Right ventricle myocardium superior (tissue), 1 donor: Measurements from ENCODE around the gene CLHC1. TPM values are rescaled to one million over a fixed set of nuclear protein-coding genes. Genes with fewer than 3 reads are reported as not detected.
"Not testable (repeated sequence)": the region's sequence is repeated elsewhere in the genome, so short reads cannot be mapped to it uniquely, and the experiment has no call there.

ENCODE experiments used
- ATAC-seq: fragments of 200-7000 bp; cut with Tn5 transposase; one replicate; pipeline ENCODE4 v1.9.1; 2020; ENCODE audit warnings: mild to moderate bottlenecking; ENCODE audit not compliant: poor library complexity
- DNase-seq: peaks from one replicate; pipeline ENCODE4 v3.0.0-alpha.2; 2020
- intact Hi-C: fragments of 100-400 bp; cut with DNase I; formaldehyde crosslinking; loops from one replicate; pipeline ENCODE4 v1.11.2; 2022
- long read RNA-seq: library from polyadenylated mRNA; unstranded; transcript quantifications from one replicate; pipeline ENCODE4 v2.0.0, GENCODE V29; 2021
- total RNA-seq: library from RNA; stranded (reverse); fragmentation: NEBNext Ultra II Directional; extraction: Animal tissue kit (Norgen Biotek cat#: 25700); gene quantifications from one replicate; pipeline ENCODE4 v1.2.1, GENCODE V29; 2021
- donor health status: DM: no; HTN: yes; CAD: no; lungs with severe emphysema.

The CLHC1 gene
- total RNA-seq: 5.6 TPM
- long read RNA-seq, partial matches to known transcripts: 0 of 3 reads
- long read RNA-seq, other reads (novel, unspliced or antisense): 3 of 3 reads

DNA sequence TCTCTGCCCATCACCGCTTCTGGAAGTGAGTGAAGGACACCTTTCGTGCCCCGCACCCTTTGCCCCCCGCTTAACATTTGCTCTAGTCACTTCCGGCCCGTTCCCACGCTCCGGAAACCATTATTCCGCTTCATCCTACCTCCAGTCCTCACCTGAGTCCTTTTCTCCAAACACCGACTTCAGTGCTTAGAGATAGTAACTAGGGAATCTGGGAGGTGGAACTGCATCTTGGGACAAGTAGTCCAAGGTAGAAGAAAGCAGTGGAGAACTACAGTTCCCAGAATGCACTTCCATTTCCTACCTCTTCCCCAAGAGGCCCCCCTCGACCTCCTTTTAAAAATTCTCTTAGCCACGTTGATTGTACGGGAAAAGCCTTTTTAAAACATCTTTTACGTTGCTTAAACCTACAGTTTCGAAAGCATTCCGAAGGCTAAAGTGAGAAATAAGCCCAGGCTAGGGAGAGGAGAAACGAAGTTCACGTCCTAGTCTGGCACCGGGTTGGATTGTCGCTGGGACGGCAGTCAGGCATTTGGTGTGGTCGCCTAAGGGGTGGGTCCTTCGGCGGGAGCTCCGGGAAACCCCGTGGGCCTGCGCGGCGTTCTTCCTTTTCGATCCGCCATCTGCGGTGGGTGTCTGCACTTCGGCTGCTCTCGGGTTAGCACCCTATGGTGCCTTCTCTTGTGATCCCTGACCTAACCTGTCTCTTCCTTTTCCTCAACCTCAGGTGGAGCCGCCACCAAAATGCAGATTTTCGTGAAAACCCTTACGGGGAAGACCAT is at the start of gene CLHC1, which contains the start of gene RPS27A:
CLHC1 (minus strand) TSS at position 210 of the 779 bp plus-strand sequence. CDS start 9,882 bp downstream, outside the sequence.
RPS27A (plus strand) TSS at position 605 of the 779 bp plus-strand sequence; CDS start at position 742, 137 bp downstream.
- intact Hi-C loops: no loop called here
- peak; percentile 97 for ATAC-seq
- peak; percentile 94 for DNase-seq

GRCh38 chr2:55280851-55281546 is 48.9 kb upstream of the CLHC1 start:
- ATAC-seq, DNase-seq, intact Hi-C loops: not testable (repeated sequence)

DNA sequence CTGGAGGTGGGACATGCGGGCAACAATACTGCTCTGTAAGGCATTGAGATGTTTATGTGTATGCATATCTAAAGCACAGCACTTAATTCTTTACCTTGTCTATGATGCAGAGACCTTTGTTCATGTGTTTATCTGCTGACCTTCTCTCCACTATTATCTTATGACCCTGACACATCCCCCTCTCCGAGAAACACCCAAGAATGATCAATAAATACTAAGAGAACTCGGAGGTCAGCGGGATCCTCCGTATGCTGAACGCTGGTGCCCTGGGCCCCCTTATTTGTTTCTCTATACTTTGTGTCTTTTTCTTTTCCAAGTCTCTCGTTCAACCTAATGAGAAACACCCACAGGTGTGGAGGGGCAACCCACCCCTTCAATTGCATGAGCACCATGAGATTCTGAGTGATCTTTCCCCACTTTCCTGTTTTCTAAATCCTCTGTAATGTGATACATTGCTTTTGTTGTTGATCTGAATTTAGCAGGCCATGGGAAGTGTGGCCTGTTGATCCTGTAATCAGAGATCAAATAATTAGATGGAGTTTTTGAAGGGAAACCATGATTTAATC is 47.8 kb upstream of the CLHC1 start:
- ATAC-seq, DNase-seq, intact Hi-C loops: not testable (repeated sequence)

DNA sequence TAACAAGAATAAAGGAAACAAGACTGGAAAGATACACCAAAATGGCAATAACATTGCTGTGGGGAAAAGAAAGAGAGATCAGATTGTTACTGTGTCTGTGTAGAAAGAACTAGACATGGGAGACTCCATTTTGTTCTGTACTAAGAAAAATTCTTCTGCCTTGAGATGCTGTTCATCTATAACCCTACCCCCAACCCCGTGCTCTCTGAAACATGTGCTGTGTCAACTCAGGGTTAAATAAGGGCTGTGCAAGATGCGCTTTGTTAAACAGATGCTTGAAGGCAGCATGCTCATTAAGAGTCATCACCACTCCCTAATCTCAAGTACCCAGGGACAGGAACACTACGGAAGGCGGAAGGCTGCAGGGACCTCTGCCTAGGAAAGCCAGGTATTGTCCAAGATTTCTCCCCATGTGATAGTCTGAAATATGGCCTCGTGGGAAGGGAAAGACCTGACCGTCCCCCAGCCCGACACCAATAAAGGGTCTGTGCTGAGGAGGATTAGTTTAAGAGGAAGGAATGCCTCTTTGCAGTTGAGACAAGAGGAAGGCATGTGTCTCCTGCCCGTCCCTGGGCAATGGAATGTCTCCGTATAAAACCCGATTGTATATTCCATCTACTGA is 47.2 kb upstream of the CLHC1 start:
- ATAC-seq, DNase-seq, intact Hi-C loops: not testable (repeated sequence)

DNA sequence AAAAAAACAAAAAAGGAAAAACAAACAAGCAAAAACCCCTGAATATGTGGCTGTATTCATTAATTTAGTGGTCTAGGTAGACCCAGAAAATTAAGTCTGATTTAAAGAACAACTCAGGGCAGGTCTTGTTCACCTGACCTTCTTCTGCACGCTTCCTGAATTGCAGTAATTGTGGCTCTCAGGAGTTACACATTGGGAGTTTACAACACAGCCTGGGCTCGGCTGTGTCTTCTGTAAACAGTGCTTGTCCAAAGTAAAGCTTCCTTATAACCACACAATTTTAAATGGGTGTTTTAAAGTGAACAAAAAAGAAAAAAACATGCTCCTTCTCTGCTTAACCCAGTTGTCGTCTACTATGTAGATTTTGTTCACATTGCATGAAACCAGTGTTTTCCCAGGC is 45.2 kb upstream of the CLHC1 start:
- ATAC-seq (no peak), DNase-seq (no peak)
- intact Hi-C loops: no loop called here

GRCh38 chr2:55274346-55274745 is 42.3 kb upstream of the CLHC1 start:
- ATAC-seq, intact Hi-C loops, DNase-seq: not testable (repeated sequence)

GRCh38 chr2:55269645-55269990 is 37.5 kb upstream of the CLHC1 start:
- intact Hi-C loops: no loop called here
- no peak for DNase-seq
- peak; percentile 34 for ATAC-seq

GRCh38 chr2:55268907-55269644 is 37.0 kb upstream of the CLHC1 start, which contains the start of gene MTIF2:
TSS of gene MTIF2 (minus strand) at chr2:55269231. CDS start at chr2:55263858, 5,373 bp downstream.
- DNase-seq (peak; percentile 97), ATAC-seq (peak; percentile 100)
- intact Hi-C loops: no loop called here

DNA sequence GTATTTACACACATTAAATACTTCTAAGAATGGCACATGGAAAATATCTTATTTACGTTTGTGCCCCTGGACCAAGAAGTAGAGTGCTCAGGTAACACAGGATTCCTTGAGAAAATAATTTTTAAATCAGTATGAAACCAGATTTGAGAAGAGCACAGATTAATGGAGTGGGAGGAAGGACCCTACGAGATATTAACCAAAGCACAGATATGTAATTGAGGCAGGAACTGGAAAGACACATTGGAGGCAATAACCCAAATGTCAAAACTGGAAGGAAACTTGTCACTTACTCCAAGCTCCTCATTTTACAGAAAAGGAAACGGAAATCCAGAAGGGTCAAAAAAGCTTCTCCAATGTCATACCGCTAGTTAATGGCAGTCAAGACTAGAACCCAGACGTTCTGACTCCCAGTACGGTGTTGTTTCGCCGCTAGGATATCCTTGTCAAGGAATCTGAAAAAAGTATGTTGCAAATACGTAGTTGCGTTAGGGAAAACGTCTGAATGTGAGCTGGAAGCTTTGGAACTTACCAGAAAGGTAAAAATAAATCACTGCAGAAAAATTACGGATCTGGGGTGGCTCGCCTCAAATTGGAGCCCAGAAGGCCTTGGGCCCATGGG is 36.3 kb upstream of the CLHC1 start:
- DNase-seq (no peak), ATAC-seq (peak; percentile 5)
- intact Hi-C loops: no loop called here

GRCh38 chr2:55259586-55259985 is 27.5 kb upstream of the CLHC1 start:
- DNase-seq, ATAC-seq, intact Hi-C loops: not testable (repeated sequence)

DNA sequence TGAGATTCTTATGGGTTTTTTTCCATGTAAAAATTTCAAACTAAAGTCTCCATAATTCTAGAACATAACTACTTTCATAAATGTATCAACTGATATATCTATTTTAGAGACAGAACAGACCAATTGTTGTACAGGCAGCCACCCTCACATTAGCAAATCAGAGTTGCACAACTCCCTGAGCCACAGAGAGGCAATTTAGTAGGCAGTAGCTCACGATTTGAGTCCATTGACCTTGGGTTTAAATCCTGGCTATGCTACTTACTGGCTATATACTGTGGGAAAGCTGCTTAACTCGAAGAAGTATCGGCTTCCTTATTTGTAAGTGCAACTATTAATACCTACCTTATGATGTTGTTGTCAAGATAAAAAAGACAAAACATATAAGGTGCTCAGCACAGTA is 20.7 kb upstream of the CLHC1 start:
- DNase-seq (no peak), ATAC-seq (no peak)
- intact Hi-C loops: no loop called here

DNA sequence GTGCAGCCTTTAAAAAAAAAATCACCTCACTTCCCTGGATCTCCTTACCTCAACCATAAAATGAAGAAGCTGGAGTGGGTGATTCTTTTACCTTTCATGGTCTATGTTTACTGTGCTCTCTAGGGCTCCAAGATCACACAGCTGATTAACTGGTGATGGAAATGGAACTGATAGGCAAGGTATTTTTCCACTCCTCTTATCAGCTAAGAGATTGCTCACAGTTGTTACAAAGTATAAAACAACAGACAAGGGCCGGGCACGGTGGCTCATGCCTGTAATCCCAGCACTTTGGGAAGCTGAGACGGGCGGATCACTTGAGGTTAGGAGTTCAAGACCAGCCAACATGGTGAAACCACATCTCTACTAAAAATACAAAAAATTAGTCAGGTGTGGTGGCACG is 14.9 kb upstream of the CLHC1 start:
- ATAC-seq (no peak), DNase-seq (no peak)
- intact Hi-C loops: no loop called here

DNA sequence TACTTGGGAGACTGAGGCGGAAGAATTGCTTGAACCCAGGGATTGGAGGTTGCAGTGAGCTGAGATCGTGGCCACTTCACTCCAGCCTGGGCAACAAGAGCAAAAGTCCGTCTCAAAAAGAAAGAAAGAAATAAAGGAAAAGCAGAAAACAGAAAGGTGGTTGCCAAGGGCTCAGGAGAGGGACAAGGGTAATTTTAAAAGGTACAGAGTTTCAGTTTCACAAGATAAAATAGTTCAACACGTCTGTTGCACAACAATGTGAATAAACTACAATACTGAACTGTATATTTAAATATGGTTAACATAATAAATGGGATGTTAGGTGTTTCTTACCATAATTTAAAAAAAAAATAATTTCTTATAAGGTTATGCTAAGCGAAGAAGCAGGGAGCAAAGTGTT is 13.3 kb upstream of the CLHC1 start:
- ATAC-seq (no peak), DNase-seq (no peak)
- intact Hi-C loops: no loop called here

- ATAC-seq (no peak), DNase-seq (no peak)
- intact Hi-C loops: no loop called here
Observed at GRCh38 chr2:55242617-55243016, 10.5 kb upstream of the CLHC1 start.

GRCh38 chr2:55241582-55241981 is 9.5 kb upstream of the CLHC1 start:
- ATAC-seq, intact Hi-C loops, DNase-seq: not testable (repeated sequence)

DNA sequence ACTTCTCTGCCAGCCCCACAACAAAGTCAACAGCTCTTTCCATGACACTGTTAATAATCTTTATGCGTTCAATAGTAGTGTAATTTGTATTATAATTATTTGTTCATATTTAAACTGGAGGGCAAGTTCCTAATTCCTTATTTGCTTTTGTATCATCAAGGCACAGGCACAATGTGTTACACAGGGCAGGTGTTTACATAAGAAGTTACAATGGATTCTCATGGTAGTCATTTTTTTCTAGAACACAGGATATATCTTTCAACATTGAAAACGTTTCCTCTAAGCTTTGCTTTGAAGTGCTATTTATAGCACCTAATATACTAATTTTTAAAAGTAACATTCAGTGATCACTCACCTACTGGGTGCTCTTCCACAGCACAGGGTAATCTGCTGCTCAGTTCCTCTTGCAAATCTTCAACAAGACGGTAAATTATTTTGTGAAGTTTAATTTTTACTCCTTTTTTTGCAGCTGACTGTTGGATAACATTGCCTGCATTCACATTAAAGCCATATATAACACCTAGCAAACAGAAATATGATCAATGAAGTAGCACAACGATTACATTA is 7.6 kb upstream of the CLHC1 start:
- intact Hi-C loops: no loop called here
- ATAC-seq: no peak
- DNase-seq: no peak

DNA sequence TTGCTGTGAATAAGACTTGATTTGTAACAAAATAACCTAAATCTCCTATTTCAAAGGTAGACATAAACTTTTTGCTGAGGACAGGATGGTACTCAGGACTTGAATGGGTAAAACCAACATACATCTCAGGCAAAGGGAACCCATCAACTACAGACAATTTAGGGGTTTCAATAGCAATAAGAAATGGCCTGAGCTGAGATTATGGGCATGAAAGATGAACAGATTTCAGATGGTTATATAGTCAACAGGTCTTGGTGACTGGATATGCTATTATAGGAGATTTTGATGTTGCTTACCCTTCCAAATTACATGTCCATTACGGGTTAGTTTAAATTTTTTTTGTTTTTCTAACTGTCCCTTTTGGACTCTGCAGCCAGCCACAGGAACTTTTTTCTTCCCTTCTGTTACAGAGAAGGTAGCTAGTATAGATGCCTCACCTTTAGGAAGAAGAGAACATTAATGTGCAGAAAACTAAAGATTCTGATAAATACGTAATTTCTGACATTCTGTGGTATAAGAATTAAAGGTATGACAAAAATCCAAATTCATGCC is 5.0 kb upstream of the CLHC1 start:
- DNase-seq: no peak
- intact Hi-C loops: no loop called here
- no peak for ATAC-seq
